ENCODE data around the gene CFAP43. TPM values are rescaled to one million over a fixed set of nuclear protein-coding genes. Genes with fewer than 3 reads are reported as not detected.

Gene CFAP43
- total and polyA plus RNA-seq, 2 experiments from 2014 or later, result 0.57 to 0.83 TPM

GRCh38 chr10:104259999-104260774 is 28.0 kb upstream of the CFAP43 start:
- H3K9me2 ChIP-seq (replicated peaks; ENCODE audit: insufficient read depth), result no peaks in the 10 kb centered on the region
- DNase-seq (ENCODE audit: low spot score), result peak; percentile 33
- no peak for TF ChIP-seq CTCF (IDR thresholded peaks at IDR 0.05; ENCODE audit: poor library complexity)
- TF ChIP-seq EZH2 (IDR thresholded peaks at IDR 0.05; ENCODE audit: borderline replicate concordance), result no peak
- TF ChIP-seq EZH2phosphoT487 (IDR thresholded peaks at IDR 0.05; ENCODE audit: low read depth, severe bottlenecking, unreplicated experiment), result no peak
- peak overlapping the region; percentile 54 for H3K27ac ChIP-seq
- WGBS (ENCODE audit: low lambda C conversion rate, missing lambda C conversion rate), result 52% methylated on average over 6 of the region's 6 CpGs
- H3K79me2 ChIP-seq, result peaks cover 65% of the 10 kb centered on the region
- no peak overlapping the region for H3K4me3 ChIP-seq
- no peak overlapping the region for H2AFZ ChIP-seq
- H4K20me1 ChIP-seq (ENCODE audit: insufficient read depth, poor library complexity, severe bottlenecking), result no peaks in the 10 kb centered on the region
- H3K4me2 ChIP-seq, result peak overlapping the region; percentile 51
- peaks cover 3% of the 10 kb centered on the region for H3K36me3 ChIP-seq (replicated peaks; ENCODE audit: insufficient read depth, low read depth)
- H3K4me1 ChIP-seq (ENCODE audit: insufficient read depth), result peaks cover 33% of the 10 kb centered on the region
- no peaks in the 10 kb centered on the region for H3K9me3 ChIP-seq (ENCODE audit: low read depth)
- H3K27me3 ChIP-seq, result no peaks in the 10 kb centered on the region

GRCh38 chr10:104259456-104259855 is 27.3 kb upstream of the CFAP43 start:
- H3K4me1 ChIP-seq (ENCODE audit: insufficient read depth), result peaks cover 33% of the 10 kb centered on the region
- no peaks in the 10 kb centered on the region for H3K27me3 ChIP-seq
- peaks cover 3% of the 10 kb centered on the region for H3K36me3 ChIP-seq (replicated peaks; ENCODE audit: insufficient read depth, low read depth)
- no peak for DNase-seq (ENCODE audit: low spot score)
- no peak overlapping the region for H3K4me3 ChIP-seq
- 88% methylated on average over 3 of the region's 3 CpGs for WGBS (ENCODE audit: low lambda C conversion rate, missing lambda C conversion rate)
- peaks cover 70% of the 10 kb centered on the region for H3K79me2 ChIP-seq
- peak overlapping the region; percentile 54 for H3K27ac ChIP-seq
- TF ChIP-seq EZH2phosphoT487 (IDR thresholded peaks at IDR 0.05; ENCODE audit: low read depth, severe bottlenecking, unreplicated experiment) (no peak), EZH2 (IDR thresholded peaks at IDR 0.05; ENCODE audit: borderline replicate concordance) (no peak), CTCF (IDR thresholded peaks at IDR 0.05; ENCODE audit: poor library complexity) (no peak)
- no peaks in the 10 kb centered on the region for H3K9me3 ChIP-seq (ENCODE audit: low read depth)
- H2AFZ ChIP-seq, result no peak overlapping the region
- H4K20me1 ChIP-seq (ENCODE audit: insufficient read depth, poor library complexity, severe bottlenecking), result no peaks in the 10 kb centered on the region
- no peak overlapping the region for H3K4me2 ChIP-seq
- no peaks in the 10 kb centered on the region for H3K9me2 ChIP-seq (replicated peaks; ENCODE audit: insufficient read depth)

- no peaks in the 10 kb centered on the region for H4K20me1 ChIP-seq (ENCODE audit: insufficient read depth, poor library complexity, severe bottlenecking)
- H3K27me3 ChIP-seq, result no peaks in the 10 kb centered on the region
- H3K4me2 ChIP-seq, result no peak overlapping the region
- H3K79me2 ChIP-seq, result peaks cover 70% of the 10 kb centered on the region
- no peak overlapping the region for H3K27ac ChIP-seq
- H3K9me2 ChIP-seq (replicated peaks; ENCODE audit: insufficient read depth), result no peaks in the 10 kb centered on the region
- DNase-seq (ENCODE audit: low spot score), result no peak
- peaks cover 3% of the 10 kb centered on the region for H3K36me3 ChIP-seq (replicated peaks; ENCODE audit: insufficient read depth, low read depth)
- H3K4me1 ChIP-seq (ENCODE audit: insufficient read depth), result peaks cover 41% of the 10 kb centered on the region
- 91% methylated on average over 3 of the region's 3 CpGs for WGBS (ENCODE audit: low lambda C conversion rate, missing lambda C conversion rate)
- no peak overlapping the region for H2AFZ ChIP-seq
- H3K9me3 ChIP-seq (ENCODE audit: low read depth), result no peaks in the 10 kb centered on the region
- H3K4me3 ChIP-seq, result no peak overlapping the region
- TF ChIP-seq EZH2phosphoT487 (IDR thresholded peaks at IDR 0.05; ENCODE audit: low read depth, severe bottlenecking, unreplicated experiment) (no peak), CTCF (IDR thresholded peaks at IDR 0.05; ENCODE audit: poor library complexity) (no peak), EZH2 (IDR thresholded peaks at IDR 0.05; ENCODE audit: borderline replicate concordance) (no peak)
These were observed 26.0 kb upstream of the CFAP43 start for GRCh38 chr10:104258209-104258608.

Data from hepatocyte (in vitro differentiated cells).